ENCODE measurements around the gene NADK. TPM values are rescaled to one million over a fixed set of nuclear protein-coding genes. Genes with fewer than 3 reads are reported as not detected.
A peak's percentile ranks its signal among the peaks of the same experiment; 100 is the strongest.
"Not testable (repeated sequence)": the region's sequence is repeated elsewhere in the genome, so short reads cannot be mapped to it uniquely, and the experiment has no call there.

The NADK gene
- total RNA-seq, 4 donors from 2014 or later = 55.5 to 78.3 (median 64.1) TPM

DNA sequence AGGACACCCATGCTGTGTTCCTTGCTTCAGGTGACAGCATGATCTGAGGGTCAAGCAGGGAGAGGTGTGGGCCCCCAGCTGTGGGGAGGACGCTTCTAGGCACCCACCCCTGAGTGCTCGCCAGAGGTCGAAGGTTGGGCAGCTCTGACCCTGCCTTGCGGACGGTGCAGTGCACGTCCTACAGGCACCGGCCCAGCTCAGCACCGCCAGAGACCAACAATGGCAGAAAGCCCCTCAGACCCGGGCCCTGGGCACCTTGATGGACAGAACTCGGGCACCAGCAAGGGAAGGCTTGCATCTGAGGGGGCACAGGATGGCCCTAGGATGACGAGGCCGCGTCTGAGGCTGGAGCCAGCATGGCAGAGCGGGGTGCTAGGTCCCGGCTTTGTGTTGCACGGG is 24.7 kb downstream of the NADK start:
- H3K4me1 ChIP-seq = peaks cover 4% of the 10 kb centered on the region
- no peak for TF ChIP-seq POLR2AphosphoS5 (IDR thresholded peaks at IDR 0.05)
- TF ChIP-seq POLR2A (IDR thresholded peaks at IDR 0.05) = no peak
- TF ChIP-seq, protein P1, sequence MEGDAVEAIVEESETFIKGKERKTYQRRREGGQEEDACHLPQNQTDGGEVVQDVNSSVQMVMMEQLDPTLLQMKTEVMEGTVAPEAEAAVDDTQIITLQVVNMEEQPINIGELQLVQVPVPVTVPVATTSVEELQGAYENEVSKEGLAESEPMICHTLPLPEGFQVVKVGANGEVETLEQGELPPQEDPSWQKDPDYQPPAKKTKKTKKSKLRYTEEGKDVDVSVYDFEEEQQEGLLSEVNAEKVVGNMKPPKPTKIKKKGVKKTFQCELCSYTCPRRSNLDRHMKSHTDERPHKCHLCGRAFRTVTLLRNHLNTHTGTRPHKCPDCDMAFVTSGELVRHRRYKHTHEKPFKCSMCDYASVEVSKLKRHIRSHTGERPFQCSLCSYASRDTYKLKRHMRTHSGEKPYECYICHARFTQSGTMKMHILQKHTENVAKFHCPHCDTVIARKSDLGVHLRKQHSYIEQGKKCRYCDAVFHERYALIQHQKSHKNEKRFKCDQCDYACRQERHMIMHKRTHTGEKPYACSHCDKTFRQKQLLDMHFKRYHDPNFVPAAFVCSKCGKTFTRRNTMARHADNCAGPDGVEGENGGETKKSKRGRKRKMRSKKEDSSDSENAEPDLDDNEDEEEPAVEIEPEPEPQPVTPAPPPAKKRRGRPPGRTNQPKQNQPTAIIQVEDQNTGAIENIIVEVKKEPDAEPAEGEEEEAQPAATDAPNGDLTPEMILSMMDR (IDR thresholded peaks at IDR 0.05) = no peak
- no peak for TF ChIP-seq EP300 (IDR thresholded peaks at IDR 0.05)
- no peaks in the 10 kb centered on the region for H3K27me3 ChIP-seq
- WGBS = 80% methylated on average over 1 of the region's 16 CpGs
- no peak overlapping the region for H3K27ac ChIP-seq
- no peak for DNase-seq (ENCODE audit: low spot score in 2 of 2)
- no peak overlapping the region for H3K4me3 ChIP-seq
- H3K9me3 ChIP-seq = no peaks in the 10 kb centered on the region
- peaks cover 55% of the 10 kb centered on the region for H3K36me3 ChIP-seq

DNA sequence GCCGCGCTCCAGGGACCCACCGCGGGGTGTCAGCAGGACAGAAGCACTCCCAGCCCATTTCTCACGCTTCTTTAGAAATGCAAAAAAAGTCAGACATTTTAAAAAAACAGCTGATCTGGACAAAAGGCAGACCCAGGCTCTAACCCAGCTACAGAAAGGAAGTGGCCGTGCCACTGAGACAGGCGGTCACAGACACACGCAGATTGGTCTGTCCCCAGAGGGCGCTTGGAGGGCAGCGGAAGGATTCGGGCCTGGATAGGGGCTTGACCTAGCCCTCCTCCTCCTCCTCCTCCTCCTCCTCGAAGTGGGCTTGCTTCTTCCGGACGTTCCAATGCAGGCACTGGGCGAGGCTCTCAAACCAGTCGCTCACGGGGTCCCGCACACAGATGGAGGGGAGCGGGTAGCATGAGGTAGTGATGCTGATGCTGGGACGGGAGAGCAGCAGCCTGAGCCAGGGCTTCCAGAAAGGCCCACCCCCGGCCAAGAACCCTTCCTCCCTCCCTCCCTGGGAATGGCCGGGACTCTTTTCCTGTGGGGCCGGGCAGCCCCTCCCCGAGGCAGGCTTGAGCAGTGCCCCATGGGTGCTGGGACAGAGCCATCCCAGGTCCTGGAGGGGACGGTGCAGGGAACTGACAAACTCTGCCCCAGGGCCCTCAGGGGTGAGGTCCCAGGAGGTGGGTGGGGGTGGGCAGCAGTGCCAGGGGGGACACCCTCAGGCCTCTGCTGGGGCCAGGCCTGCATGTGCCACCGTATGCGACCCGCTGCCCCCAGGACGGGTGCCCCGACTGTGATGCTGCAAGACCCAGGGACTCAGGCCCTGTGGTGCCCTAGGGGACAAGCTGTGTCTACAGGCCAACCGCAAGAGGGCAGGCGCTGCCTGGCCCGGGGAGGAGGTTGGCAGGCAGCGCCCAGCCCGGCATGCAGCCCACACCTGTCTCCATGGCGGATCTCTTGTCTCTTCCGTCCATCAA is 25.3 kb downstream of the NADK start:
- WGBS = 78% methylated on average over 18 of the region's 37 CpGs
- TF ChIP-seq, protein P1 (IDR thresholded peaks at IDR 0.05) = no peak
- TF ChIP-seq POLR2A (IDR thresholded peaks at IDR 0.05) = no peak
- no peak for TF ChIP-seq POLR2AphosphoS5 (IDR thresholded peaks at IDR 0.05)
- TF ChIP-seq EP300 (IDR thresholded peaks at IDR 0.05) = no peak
- peaks cover 55% of the 10 kb centered on the region for H3K36me3 ChIP-seq
- no peak overlapping the region for H3K4me3 ChIP-seq
- H3K4me1 ChIP-seq = no peaks in the 10 kb centered on the region
- no peak for DNase-seq (ENCODE audit: low spot score in 2 of 2)
- H3K27me3 ChIP-seq = no peaks in the 10 kb centered on the region
- H3K27ac ChIP-seq = no peak overlapping the region
- no peaks in the 10 kb centered on the region for H3K9me3 ChIP-seq

DNA sequence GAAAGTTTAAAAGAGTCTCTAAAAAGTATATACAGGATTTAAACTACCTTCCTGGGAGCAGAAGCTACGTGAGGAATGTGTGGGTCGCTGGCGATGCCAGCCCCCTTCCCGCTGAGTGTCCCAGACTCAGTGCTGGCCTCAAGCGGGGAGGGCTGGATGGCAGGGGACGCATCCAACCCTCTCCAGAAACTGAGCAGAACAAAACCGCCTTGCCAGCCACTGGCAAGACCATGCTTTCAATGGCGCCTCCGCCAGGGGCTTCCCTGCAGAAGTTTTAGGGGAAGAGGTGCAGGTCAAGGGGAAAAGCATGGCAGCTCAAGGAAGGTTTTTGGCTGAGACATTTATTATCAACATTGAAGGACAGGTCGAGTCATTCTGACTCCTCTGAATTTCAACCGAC is 26.1 kb downstream of the NADK start:
- H3K4me3 ChIP-seq = no peak overlapping the region
- WGBS = 93% methylated on average over 11 of the region's 11 CpGs
- H3K27me3 ChIP-seq = no peaks in the 10 kb centered on the region
- H3K4me1 ChIP-seq = no peaks in the 10 kb centered on the region
- no peak overlapping the region for H3K27ac ChIP-seq
- H3K9me3 ChIP-seq = no peaks in the 10 kb centered on the region
- DNase-seq (ENCODE audit: low spot score in 2 of 2) = no peak
- H3K36me3 ChIP-seq = peaks cover 52% of the 10 kb centered on the region
- TF ChIP-seq POLR2AphosphoS5 (IDR thresholded peaks at IDR 0.05) (no peak), POLR2A (IDR thresholded peaks at IDR 0.05) (no peak), EP300 (IDR thresholded peaks at IDR 0.05) (no peak)
- TF ChIP-seq, protein P1 (IDR thresholded peaks at IDR 0.05) = no peak

DNA sequence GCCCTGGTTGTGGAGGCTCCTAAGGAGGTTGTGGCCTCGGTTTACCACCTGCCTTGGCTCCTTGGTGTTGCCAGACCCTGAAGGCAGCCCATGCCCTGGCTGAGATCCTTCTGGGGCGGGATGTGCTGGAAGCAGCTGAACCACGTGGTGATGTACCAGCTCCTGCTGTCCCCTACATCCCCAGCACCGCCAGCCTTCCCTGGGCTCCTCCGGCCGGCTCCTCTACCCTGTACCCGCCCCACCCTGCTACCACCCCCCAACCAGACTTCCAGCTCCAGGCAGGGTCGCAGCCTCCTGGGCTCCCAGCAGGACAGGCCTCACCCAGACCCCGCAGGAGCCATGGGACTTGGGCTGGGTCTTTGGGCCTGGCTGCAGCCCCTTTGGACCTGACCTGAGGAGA is 28.3 kb downstream of the NADK start:
- H3K27ac ChIP-seq, H3K4me1 ChIP-seq: not testable (repeated sequence)
- WGBS = 75% methylated on average over 6 of the region's 9 CpGs

DNA sequence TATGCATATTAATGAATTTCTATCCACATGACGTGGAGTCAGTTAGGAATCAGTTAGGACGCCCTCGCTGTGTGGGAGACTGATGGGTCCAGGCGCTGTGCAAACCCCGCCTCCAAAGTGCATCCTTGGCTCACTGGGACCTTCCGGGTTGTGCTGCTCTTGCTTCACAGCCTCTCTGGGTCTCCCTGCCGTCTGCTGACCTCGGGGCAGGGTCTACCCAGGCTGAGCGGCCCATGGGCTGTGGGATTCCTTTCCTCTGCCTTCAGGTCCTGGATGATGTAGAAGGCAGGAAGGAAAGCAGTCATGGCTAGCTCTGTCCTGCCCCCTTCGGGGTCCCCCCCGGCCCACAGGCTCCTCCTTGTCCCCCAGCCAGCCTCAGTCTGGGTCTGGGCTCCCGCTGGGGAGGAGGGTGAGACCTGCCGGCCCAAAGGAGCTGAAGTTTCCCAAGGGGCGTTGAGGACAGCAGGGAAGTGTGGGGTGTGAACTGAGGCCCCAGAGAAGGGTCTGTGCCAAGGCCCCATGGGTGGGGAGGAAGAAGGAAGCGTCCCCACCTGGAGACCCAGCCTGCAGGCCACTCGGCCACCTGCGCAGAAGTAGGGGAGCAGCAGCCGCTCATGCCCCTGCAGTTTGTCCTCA is 29.5 kb downstream of the NADK start:
- Histone ChIP-seq H3K27ac (no peak overlapping the region), H3K27me3 (no peaks in the 10 kb centered on the region)
- WGBS = 69% methylated on average over 10 of the region's 18 CpGs

More for the DNA sequence above, 28.3 kb downstream of the NADK start:
- not testable (repeated sequence) for H3K27me3 ChIP-seq; H3K4me3 ChIP-seq; DNase-seq (ENCODE audit: low spot score in 2 of 2); H3K9me3 ChIP-seq
- peaks cover 29% of the 10 kb centered on the region for H3K36me3 ChIP-seq

DNA sequence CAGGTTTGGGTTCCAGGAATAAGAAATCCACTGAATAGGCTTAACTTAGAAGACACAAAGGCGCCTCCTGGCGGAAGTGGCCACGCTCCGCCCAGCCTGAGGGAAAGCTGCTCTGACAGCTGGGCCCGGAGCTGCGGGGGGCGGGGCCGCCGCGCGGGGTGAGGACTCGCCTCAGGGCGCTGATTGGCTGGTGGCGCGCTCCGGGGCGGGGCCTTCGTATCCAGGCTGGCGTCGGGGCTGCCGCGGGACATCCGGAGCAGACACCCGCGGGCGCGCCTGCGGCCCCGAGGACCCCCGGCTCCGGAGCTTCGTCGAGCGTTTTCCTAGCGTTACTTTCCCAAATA is 31.7 kb downstream of the NADK start:
- not testable (repeated sequence) for H3K9me3 ChIP-seq; H3K27me3 ChIP-seq; H3K4me1 ChIP-seq; H3K36me3 ChIP-seq; DNase-seq (ENCODE audit: low spot score in 2 of 2)
- WGBS = no CpG with 5 or more reads among the region's 35 CpGs
- H3K27ac ChIP-seq = peak overlapping the region; percentile 92
- peak overlapping the region; percentile 47 for H3K4me3 ChIP-seq

More for the DNA sequence above, 29.5 kb downstream of the NADK start:
- no peak for DNase-seq (ENCODE audit: low spot score in 2 of 2)
- Histone ChIP-seq H3K9me3 (no peaks in the 10 kb centered on the region), H3K4me1 (no peaks in the 10 kb centered on the region), H3K4me3 (no peak overlapping the region), H3K36me3 (peaks cover 18% of the 10 kb centered on the region)
- no peak for TF ChIP-seq POLR2A (IDR thresholded peaks at IDR 0.05)
- TF ChIP-seq EP300 (IDR thresholded peaks at IDR 0.05) = no peak
- no peak for TF ChIP-seq POLR2AphosphoS5 (IDR thresholded peaks at IDR 0.05)
- TF ChIP-seq, protein P1 (IDR thresholded peaks at IDR 0.05) = no peak
